HK-2 (cell line): Measurements from ENCODE around the gene GDPD4.

Experiments
- DNase-seq: peaks from one replicate; pipeline ENCODE4 v3.0.0-alpha.2; 2018; ENCODE audit not compliant: unreplicated experiment

The GDPD4 gene

DNA sequence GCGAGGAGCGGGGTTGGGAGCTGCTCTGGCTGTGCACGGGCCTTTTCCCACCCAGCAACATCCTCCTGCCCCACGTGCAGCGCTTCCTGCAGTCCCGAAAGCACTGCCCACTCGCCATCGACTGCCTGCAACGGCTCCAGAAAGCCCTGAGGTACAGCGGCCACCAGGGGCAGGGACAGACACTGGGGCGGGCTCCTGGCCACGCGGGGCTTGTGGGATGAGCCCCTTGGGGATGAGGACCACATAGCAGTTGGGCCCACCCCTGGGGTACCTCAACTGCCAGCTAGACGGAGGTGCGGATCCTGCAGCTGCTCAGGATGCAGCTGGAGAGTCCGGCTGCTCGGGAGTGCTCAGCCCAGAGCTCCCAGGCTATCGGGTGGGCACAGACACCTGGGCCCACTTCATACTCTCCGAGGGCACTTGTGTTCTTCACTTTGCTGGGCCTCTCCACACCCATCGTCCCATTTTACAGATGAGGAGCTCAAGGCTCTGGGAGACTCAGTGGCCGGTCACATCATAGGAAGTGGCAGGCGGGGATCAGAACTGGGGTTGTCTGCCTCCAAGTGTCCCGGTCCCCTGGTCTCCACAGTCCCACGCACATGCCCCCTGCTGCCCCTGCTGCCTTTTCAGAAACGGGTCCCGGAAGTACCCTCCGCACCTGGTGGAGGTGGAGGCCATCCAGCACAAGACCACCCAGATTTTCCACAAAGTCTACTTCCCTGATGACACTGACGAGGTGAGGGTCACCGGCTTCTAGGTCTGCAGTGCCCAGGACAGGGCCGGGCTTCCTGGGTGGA lies 95.8 kb downstream of the GDPD4 start:
- DNase-seq, result no peak

DNA sequence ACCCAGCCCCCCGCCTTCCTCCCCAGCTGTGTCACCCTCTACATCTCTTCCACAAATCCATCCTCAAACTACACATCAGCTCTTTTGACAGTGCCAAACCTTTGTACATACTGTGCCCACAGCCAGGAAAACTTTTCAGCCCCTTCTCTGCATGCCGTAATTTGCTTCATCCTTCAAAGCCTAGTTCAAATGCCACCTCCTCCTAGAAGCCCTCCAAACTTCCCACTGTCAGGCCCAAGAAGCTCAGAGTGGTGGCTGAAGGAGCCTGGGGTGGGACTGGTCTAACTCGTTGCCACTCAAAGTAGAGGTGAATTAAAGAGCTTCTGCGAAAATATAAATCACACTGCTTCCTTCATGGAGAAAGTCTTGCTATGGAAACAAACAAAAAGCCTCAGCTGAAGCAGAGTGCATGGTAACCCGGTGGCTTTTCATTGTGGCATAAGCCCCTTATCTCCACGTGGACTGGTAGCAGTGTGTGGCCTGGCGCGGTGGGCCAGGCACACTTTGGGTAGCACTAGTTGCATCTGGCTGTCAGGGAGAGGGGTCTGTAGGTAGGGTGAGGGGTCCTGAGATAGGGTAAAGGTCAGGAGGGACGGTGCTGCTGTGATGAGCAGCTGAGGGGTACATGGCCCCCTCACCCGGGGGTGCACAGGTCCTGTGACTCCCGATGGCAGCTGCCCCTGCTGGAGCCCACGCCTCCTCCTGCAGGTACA lies 96.6 kb downstream of the GDPD4 start:
- DNase-seq, result no peak

DNA sequence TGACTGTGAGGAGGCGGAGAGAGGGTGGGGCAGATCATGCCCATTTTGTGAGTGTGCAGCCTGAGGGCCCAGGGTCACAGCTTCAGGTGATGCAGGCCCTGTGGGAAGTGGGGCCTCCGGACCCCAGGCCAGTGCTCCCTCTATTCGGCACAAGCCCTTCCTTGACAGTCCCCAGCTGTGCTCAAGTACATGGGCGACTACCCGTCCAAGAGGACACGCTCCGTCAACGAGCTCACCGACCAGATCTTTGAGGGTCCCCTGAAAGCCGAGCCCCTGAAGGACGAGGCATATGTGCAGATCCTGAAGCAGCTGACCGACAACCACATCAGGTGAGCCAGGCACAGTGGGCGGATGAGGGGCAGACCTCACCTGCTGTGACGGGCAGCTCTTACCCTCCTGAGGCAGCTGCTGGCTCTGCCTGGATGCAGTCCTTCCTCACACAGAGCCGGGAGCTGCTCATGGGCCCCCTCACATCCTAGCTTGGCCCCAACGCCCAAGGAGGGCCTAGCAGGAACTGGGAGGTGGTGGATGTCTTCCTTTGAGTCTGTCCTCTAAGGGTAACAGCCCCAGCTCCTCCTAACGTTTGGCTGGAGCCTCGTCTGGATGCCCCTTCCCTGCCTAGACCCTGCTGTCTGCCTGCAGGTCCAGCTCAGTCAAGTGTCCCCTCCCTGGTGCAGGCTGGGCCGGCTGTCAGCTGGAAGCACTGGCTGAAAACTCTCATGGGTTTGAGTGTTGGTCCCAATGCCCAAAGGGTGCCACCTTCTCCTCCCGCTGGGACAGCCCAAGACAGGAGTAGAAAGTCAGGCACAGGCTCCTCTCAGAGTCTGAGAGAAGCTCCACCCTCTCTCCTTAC lies 97.4 kb downstream of the GDPD4 start:
- DNase-seq, result no peak

DNA sequence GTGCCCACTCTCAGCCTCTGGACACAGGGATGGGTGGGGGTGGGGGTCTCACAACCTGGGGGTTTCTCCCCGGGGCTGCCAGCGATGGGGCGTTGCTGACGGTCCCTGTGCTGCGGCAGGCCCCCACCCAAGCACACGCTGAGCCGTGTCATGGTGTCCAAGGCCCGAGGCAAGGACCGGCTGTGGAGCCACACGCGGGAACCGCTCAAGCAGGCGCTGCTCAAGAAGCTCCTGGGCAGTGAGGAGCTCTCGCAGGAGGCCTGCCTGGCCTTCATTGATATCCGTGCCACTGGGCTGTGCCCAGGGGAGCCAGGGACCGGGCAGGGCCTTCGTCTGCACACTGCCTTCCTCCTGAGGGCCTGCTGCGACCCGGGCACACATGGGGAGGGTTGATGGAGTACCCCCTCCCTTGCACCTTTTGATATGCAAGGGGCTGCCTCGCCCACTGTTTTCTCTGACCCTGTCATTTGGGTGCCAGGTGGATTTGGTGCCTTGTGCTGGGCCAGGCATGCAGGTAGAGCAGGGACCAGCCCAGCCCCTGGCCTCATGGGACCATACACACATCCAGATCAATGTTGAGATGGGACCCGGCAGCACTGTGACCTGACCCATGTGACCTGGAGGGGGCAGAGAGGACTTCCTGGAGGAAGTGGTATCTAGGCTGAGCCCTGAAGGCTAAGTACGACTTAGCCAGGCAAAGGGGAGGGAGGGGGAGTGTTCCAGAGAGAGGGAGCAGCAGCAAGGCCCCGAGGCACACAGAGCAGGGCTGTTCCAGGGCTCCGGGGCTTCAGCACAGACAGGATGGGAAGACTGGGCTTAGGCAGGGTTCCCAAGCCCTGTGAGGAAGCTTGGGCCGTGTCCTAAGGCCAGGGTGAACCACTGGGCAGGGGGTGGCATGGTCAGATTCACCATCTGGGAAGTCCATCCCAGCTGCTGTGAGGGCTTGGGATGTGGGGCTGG lies 98.3 kb downstream of the GDPD4 start:
- no peak for DNase-seq

DNA sequence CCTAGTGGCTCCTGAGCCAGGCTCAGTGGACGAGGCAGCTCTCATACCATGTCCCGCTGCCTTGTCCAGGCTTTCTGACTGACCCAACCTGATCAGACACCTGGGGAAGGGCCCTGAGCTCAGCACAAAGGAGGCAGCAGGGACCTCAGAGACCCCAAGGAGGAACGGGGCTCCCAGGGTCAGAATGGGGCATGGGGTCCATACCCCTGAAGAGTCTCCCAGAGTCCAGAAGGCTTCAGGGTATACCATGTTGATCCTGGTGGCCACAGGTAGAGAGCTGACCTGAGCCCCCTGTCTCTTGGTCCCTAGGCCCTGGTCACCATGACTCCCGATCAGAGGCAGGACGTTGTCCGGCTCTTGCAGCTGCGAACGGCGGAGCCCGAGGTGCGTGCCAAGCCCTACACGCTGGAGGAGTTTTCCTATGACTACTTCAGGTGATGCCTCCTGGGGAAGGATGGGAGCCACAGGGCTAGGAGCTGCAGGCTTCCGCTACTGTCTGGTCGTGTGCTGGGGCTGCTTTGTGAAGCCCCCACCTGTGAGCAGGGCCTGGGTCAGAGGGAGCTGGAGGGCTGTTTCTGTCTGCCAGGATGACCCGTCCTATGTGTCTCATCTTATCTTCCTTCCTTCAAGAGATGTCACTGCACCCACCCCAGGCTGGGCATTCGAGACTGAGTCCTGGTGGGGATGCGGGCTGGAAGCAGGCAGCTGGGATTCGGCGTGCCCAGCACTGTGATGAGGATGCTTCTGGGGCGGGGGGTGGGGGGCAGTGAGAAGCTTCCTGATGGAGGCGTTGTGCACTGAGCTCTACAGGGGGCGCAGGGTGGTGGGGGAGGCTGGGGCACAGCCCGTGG lies 99.3 kb downstream of the GDPD4 start:
- no peak for DNase-seq

DNA sequence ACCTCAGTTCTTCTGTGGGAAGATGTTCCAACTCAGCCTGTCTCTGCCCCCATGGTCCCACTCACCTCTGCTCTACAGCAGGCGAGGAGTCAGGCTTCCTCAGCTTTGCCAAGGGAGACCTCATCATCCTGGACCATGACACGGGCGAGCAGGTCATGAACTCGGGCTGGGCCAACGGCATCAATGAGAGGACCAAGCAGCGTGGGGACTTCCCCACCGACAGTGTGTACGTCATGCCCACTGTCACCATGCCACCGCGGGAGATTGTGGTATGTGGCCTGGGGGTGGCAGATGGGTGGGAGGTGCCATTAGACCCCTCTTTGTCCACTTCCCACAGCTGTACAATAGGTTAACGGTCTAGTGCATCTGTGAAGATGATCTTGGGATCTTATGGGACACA lies 100.1 kb downstream of the GDPD4 start:
- no peak for DNase-seq

DNA sequence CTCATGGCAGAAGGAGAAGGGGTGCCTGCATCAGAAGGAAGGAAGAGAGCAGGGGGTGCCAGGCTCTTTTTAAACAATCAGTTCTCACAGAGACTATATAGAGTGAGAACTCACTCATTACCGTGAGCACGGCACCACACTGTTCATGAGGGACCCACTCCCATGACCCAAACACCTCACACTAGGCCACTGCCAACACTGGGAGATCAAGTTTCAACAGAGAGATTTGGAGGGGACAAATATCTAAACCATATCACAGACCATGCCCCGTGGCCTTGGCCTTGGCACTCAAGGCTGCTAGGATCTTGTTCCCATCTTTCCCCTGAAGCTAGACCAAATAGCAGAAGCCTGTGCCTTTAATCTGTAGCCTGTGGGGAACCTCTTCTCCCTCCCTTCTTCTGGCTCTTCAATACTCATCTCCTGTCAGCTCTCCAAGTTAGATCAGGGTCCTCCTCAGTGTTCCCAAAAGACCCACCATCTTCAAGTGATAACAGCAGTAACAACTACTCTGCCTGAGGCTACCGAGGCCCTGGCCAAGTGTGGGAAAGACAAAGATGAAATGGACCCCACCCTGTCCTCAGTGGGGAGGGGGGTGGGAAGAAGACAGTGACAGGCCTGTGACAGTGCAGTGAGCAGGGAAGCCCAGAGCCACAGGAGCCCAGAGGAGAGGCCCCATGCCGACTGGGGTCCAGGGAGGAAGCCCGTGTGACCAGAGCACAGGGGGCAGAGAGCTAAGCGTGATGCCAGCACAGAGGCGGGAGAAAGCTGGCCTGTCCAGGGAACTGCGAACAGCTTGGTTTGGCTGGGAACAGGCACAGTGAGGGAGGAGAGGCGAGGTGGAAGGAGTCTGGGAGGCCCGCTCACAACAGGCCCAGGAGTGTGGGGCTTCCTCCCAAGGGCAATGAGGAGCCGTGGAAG lies 100.9 kb downstream of the GDPD4 start:
- no peak for DNase-seq

DNA sequence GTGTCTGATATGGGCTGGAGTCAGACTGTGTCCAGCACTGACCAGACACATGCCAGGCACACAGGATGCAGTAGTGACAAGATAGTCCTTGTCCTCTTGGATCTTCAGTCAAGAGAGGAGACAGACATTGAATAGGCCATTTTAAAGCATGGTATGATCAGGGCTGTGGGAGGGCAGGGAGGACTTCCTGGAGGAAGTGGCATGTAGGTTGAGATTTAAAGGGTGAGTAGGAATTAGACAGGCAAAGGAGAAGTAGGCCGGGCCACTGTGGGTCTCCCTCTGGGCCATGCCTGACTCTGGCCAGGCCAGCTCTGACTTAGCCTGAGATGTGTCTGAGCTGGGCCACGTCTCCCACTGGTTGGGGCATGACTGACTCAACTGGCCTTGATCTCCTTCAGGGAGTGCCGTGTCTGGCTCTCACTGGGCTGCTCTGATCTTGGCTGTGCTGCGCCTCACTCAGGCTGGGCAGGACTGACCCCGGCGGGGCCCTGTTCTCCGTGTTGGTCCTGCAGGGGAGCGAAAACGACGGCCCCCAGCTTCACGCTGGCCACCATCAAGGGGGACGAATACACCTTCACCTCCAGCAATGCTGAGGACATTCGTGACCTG lies 102.2 kb downstream of the GDPD4 start:
- no peak for DNase-seq

DNA sequence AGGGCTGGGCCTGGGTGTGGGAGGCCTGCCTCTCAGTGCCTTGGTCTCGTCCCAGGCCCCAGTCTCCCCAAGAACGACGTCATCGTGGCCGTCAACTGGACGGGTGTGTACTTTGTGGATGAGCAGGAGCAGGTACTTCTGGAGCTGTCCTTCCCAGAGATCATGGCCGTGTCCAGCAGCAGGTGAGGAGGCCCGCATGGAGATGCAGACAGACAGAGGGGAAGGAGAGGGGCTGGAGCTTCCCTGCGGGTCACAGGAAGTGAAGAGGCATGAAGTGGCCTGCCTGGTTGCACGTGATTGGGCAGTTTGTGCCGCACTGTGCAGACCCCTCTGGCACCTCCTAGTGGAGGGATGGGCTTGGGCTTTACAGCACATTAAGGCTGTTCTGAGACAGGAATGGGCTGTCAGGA lies 103.0 kb downstream of the GDPD4 start:
- no peak for DNase-seq

DNA sequence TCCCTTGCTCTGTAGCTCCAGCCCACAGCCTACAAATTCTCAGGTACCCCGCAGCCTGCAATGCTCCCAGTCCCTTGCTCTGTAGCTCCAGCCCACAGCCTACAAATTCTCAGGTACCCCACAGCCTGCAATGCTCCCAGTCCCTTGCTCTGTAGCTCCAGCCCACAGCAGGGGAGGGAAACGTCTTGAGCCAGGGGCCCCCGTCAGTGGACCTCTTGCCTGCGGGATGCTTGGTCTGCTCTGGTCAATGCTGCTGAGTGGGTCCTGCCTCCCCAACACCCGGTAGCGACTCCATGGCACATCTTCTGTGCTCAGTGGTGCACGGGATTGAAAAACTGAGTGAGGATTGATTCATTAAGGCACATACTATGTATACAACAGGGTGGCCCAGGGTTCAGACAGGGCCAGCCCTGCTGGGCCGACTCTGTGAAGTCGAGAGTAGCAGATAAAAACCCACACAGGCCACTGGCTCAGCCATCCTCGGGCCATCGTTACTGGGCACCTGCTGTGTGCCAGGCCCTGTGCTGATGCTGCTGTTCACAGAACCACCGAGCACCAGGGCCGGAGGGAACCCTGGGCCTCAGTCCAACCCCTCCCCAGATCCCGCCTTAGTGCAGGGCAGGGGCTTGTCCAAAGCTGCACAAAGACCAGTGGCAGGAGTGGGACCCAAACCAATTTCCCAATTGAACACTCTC lies 103.7 kb downstream of the GDPD4 start:
- DNase-seq, result no peak

DNA sequence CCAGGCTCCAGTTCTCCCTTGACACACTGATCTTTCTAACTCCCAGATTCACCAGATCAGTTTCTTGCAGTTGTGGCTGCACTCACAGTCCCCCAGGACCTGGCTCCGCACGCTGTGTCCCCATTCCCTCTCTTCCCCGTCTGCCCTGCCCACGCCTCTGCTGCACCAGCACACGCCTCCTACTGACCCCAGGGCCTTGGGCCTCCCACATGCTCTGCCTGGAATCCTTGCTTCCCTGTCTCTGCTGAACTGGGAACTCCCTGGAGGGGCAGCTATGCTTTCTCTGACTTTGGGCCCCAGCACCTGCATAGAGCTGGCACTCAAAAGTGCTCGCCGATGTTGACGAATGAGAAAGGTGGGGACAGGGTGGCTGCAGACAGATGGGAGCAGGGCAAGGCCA lies 104.5 kb downstream of the GDPD4 start:
- no peak for DNase-seq

DNA sequence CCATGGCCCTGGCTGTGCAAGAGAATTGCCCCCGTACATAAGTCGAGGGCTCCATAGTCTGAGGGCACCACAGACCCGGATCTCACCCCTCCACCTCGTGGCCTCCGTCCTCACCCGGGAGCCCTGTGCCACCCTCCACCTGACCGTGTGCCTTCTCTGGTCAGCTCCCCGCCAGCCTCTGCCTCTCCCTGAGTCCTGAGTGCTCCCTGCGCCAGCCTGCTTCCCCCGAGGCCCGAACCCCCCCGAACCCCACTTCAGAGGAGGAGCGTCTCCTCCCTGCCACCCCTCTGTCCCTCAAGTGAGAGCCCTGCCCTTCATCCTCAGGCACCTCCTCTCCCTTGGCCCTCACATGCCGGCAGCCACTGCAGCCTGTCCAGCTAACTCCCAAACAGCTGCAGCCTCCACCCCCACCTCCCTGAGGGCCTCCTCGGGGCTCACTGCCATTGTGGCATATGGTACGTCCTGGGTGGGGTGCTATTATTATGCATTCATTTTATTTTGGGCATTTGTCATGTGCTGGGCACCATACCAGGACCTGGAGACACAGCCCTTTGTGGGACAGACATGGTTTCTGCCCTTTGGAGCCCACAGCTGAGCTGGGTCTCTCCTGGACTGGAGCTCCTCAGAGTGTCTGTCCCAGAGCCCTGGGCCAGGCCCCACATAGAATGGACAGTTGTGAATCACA lies 106.3 kb downstream of the GDPD4 start:
- no peak for DNase-seq

DNA sequence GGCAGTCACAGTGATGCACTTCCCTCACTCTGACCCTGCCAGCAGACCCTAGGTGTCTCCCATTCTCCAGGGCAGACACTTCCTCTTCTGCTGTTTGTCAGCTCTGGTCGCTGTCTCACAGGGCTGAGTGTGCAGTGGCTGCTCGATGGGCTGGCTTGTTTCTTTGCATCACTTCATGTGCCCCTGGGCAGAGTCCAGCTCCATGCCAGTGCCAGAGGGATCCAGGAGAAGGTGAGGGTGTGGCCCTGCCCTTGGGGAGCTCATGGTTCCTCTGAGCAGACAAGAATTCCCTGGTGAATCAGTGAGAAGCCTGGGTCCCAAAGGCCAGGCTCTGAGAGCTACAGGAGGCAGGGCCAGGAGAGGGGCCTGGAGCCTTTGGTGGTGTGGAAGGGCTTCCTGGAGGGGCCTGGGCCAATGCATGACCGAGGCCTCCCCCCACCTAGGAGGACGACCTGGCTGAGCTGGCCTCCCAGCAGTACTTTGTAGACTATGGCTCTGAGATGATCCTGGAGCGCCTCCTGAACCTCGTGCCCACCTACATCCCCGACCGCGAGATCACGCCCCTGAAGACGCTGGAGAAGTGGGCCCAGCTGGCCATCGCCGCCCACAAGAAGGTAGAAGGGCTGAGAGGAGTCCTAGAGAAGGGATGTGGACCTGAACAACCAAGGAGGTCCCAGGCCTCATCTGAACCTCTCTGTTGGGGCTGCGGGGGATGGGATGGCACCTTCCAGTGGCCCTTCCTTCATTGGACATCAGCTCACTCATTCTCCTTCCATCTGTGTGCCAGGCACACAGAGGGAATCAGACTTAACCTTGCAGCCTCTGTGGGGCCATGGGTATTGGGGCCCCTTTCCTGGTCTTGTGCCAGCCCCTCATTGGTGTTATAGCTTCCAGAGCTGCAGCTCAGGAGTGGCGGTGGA lies 107.3 kb downstream of the GDPD4 start:
- DNase-seq, result no peak

DNA sequence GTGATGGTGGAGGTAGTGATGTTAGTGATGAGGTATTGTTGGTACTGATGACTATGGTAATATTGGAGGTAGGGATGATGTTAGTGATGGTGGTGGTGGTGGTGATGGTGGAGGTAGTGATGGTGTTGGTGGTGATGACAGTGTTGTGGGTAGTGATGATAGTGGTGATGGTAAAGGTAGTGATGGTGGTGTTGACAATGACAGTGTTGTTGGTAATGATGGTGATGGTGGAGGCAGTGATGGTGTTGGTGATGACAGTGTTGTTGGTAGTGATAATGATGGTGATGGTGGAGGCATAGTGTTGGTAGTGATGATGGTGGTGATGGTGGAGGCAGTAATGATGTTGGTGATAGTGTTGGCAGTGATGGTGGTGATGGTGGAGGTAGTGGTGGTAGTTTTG lies 108.3 kb downstream of the GDPD4 start:
- DNase-seq, result no peak

DNA sequence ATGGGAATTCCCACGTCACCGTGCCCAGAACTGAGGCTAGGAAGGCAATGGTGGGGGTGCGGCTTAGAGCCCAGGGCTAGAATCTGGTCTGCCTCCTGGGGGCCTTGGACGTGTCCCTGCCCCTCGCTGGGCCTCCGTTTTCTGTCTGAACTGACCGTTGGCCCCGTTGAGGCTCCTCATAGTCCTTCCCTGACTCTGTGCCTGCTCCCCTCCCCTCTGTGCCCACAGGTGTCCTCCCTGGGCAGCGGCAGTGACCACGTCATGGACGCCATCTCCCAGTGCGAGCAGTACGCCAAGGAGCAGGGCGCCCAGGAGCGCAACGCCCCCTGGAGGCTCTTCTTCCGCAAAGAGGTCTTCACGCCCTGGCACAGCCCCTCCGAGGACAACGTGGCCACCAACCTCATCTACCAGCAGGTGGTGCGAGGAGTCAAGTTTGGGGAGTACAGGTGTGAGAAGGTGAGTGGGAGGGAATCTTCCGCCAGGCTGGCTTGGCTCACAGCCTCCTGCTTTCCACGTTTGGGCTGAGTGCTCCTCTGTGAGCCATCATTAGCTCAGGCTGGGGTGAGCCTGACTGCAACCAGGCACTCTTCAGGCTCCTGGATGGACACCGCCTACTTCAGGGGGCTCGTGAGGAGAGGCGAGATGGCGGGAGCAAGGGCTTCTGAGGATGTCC lies 109.5 kb downstream of the GDPD4 start:
- DNase-seq, result no peak

DNA sequence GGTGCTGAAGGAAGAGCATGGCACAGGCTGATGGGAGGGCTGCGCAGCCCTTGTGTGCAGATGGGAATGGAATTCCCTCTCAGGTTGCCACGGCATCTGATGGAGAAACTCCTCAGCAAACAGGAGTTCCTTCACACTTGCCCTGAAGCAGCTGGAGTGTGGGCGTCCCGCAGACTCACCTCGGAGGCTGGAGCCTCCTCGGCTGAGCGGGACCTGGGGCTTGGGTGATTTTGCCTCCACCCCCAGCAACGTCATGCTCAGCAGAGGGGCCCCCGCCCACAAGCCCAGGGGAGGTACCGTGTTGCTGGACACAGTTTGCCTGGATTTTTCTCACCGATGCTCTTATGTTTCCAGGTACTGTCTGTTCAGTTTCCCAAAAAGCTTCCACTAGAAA lies 110.1 kb downstream of the GDPD4 start:
- DNase-seq, result no peak
